ENCODE results near the gene MEI4. TPM values are rescaled to one million over a fixed set of nuclear protein-coding genes. Genes with fewer than 3 reads are reported as not detected.
"Not testable (repeated sequence)": the region's sequence is repeated elsewhere in the genome, so short reads cannot be mapped to it uniquely, and the experiment has no call there.

MEI4 gene
- total and polyA plus RNA-seq, 11 donors, result 0.11 to 0.71 (median 0.33) TPM; not detected in 1

DNA sequence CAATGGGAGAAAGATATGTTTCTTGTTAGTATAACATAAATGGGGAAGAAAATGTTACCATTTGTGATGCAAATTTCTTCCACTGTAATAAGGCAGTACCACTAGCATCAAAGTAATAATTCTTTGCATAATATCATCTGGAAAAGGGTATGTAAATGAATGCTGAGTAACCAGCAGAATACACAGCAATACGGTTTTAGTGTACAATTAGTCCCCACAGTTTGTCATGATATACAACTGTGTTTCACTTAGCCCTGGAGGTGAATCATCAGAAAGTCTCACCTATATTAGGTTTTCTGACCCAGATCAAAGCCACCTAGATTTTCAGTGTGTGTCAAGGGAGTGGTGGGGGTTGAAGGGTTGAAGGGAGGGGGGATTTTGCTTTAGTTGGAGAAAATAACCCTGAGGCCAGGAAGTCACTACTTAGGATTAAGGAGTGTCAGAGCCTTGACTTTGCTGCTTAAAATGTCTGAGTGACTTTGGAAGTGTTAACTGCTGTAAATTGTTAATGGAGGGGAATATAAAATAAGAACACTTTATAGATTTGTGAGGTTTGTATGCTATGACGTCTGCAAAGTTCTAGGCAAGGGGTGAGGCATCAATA is 8.6 kb upstream of the MEI4 start:
- DNase-seq, result no peak
- Histone ChIP-seq H3K36me3 (no peaks in the 10 kb centered on the region), H3K4me1 (peaks cover 0 to 2% (median 0%) of the 10 kb centered on the region in 12 donors), H3K9me3 (no peaks in the 10 kb centered on the region), H3K4me3 (no peak overlapping the region), H3K27me3 (no peaks in the 10 kb centered on the region), H3K27ac (no peak overlapping the region)
- 57 to 71% (median 68%) methylated on average over 2 of the region's 2 CpGs for WGBS, 4 donors
- ATAC-seq, result no peak
- TF ChIP-seq POLR2A (IDR thresholded peaks at IDR 0.05), result no peak
- TF ChIP-seq, protein P1, sequence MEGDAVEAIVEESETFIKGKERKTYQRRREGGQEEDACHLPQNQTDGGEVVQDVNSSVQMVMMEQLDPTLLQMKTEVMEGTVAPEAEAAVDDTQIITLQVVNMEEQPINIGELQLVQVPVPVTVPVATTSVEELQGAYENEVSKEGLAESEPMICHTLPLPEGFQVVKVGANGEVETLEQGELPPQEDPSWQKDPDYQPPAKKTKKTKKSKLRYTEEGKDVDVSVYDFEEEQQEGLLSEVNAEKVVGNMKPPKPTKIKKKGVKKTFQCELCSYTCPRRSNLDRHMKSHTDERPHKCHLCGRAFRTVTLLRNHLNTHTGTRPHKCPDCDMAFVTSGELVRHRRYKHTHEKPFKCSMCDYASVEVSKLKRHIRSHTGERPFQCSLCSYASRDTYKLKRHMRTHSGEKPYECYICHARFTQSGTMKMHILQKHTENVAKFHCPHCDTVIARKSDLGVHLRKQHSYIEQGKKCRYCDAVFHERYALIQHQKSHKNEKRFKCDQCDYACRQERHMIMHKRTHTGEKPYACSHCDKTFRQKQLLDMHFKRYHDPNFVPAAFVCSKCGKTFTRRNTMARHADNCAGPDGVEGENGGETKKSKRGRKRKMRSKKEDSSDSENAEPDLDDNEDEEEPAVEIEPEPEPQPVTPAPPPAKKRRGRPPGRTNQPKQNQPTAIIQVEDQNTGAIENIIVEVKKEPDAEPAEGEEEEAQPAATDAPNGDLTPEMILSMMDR (IDR thresholded peaks at IDR 0.05), result no peak
- intact Hi-C loops (cut with DNase I), result no loop called here

DNA sequence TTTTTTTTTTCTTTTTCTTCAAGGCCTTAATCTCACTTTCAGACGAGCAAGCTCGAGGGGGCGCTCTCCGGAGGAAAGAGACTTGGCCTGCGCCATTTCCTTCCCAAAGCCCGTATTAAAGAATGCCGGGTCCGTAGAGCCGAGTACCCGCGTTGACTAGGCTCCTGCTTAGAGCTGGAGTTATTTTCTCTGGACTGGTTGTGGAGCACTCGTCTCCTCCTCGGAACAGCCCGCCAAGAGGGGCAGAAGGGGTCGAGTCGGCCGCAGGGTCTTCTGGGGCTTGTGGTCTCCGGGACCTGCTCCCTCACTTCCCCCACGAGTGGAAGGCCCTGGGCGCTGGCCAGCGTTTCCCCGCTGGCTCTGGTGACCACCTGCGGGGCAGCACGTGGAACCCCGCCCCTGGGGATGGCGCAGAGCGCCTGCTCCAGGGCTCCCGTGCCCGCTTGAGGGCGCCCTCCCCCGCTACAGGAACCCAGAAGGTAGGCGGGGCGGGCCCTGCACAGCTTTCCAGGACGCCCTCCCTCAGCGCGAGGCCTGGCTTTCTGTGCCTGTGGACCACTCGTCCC is 2.7 kb upstream of the MEI4 start:
- intact Hi-C loops (cut with DNase I), result no loop called here
- ATAC-seq (peak in 3 of 4 donors; percentile 85 to 88 (median 87)), DNase-seq (peak; percentile 20 to 59 (median 40))
- 1 to 27% (median 13%) methylated on average over 12 to 37 of the region's 37 CpGs for WGBS, 4 donors
- TF ChIP-seq, protein P1 (IDR thresholded peaks at IDR 0.05), result peak in 6 of 12 donors; percentile 6 to 48 (median 19)
- no peak for TF ChIP-seq POLR2A (IDR thresholded peaks at IDR 0.05)
- peaks cover 0 to 4% (median 0%) of the 10 kb centered on the region in 12 donors for H3K9me3 ChIP-seq
- peak overlapping the region in 3 of 12 donors; percentile 16 to 53 (median 40) for H3K27ac ChIP-seq
- no peaks in the 10 kb centered on the region for H3K27me3 ChIP-seq
- H3K36me3 ChIP-seq, result no peaks in the 10 kb centered on the region
- H3K4me1 ChIP-seq, result peaks cover 0 to 8% (median 0%) of the 10 kb centered on the region in 12 donors
- H3K4me3 ChIP-seq, result peak overlapping the region in 11 of 12 donors; percentile 3 to 54 (median 44)

DNA sequence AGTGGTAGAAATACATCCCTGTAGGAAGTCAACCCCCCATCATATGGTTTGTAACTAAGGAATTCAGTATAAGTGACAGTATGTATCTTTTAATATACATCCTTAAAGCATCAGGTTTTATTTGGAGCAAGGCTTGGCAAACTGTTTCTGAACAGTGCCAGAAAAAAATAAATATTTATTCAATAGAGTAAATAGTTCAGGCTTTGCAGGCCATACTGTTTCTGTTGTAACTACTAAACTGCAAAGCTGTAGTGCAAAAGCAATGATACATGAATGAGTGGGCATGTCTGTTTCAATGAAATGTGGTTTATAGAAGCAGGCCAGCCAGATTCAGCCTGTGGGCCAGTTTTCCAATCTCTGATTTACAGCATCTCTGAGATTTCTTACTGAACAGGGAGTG is 977 bp downstream of the MEI4 start:
- intact Hi-C loops (cut with DNase I), result no loop called here
- Histone ChIP-seq H3K36me3 (no peaks in the 10 kb centered on the region), H3K9me3 (peaks cover 0 to 4% (median 0%) of the 10 kb centered on the region in 12 donors), H3K27ac (no peak overlapping the region), H3K4me1 (peaks cover 0 to 8% (median 0%) of the 10 kb centered on the region in 12 donors), H3K4me3 (no peak overlapping the region), H3K27me3 (no peaks in the 10 kb centered on the region)
- DNase-seq (no peak), ATAC-seq (no peak)
- TF ChIP-seq, protein P1 (IDR thresholded peaks at IDR 0.05), result no peak
- TF ChIP-seq POLR2A (IDR thresholded peaks at IDR 0.05), result no peak

DNA sequence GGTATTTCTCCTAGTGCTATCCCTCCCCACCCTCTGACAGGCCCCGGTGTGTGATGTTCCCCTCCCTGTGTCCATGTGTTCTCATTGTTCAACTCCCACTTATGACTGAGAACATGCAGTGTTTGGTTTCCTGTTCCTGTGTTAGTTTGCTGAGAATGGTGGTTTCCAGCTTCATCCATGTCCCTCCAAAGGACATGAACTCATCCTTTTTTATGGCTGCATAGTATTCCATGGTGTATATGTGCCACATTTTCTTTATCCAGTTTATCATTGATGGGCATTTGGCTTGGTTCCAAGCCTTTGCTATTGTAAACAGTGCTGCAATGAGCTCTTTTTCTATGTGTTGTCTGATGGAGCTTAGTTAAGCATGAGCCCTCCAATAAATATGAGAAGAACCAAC is 2.2 kb downstream of the MEI4 start:
- H3K4me3 ChIP-seq; intact Hi-C loops (cut with DNase I): not testable (repeated sequence)
- WGBS, 4 donors, result 84 to 100% (median 88%) methylated on average over 1 of the region's 1 CpG

More for the DNA sequence above, 2.2 kb downstream of the MEI4 start:
- H3K36me3 ChIP-seq, H3K27me3 ChIP-seq, H3K4me1 ChIP-seq, H3K27ac ChIP-seq, H3K9me3 ChIP-seq, ATAC-seq, DNase-seq: not testable (repeated sequence)

Data from heart left ventricle (tissue), 16 donors.